Mesendoderm (in vitro differentiated cells): Measurements from ENCODE around the gene BMP7.

ENCODE experiments used
- DNase-seq: peaks from one replicate; pipeline ENCODE4 v3.0.0; 2013
- H2AK5ac ChIP-seq: 2 replicates; pipeline ENCODE4 v1.6.1; 2013; ENCODE audit warnings: low read length, inconsistent platforms
- H2BK120ac ChIP-seq: 2 replicates; pipeline ENCODE4 v1.6.1; 2013; ENCODE audit warnings: low read depth, mild to moderate bottlenecking, low read length, moderate library complexity, mixed read lengths
- H2BK15ac ChIP-seq: replicated peaks from 2 replicates; pipeline ENCODE4 v1.6.1; 2013; ENCODE audit warnings: low read depth, mild to moderate bottlenecking, moderate library complexity
- H2BK5ac ChIP-seq: 2 replicates; pipeline ENCODE4 v1.6.1; 2013; ENCODE audit warnings: low read length, inconsistent platforms
- H3K18ac ChIP-seq: 2 replicates; pipeline ENCODE4 v1.6.1; 2013; ENCODE audit warnings: mild to moderate bottlenecking, low read length, mixed read lengths
- H3K23ac ChIP-seq: one replicate; pipeline ENCODE4 v1.6.1; 2013; ENCODE audit warnings: low read length
- H3K27ac ChIP-seq: 2 replicates; pipeline ENCODE4 v1.5.1; 2013; ENCODE audit warnings: low read depth, mild to moderate bottlenecking, inconsistent platforms, low read length, moderate library complexity
- H3K27me3 ChIP-seq: 2 replicates; pipeline ENCODE4 v1.6.1; 2013; ENCODE audit warnings: low read length, control low read depth, mild to moderate bottlenecking, inconsistent platforms; ENCODE audit not compliant: insufficient read depth, poor library complexity
- H3K36me3 ChIP-seq: 2 replicates; pipeline ENCODE4 v1.6.1; 2013; ENCODE audit warnings: low read length, inconsistent platforms; ENCODE audit not compliant: control insufficient read depth, insufficient read depth
- H3K4ac ChIP-seq: one replicate; pipeline ENCODE4 v1.6.1; 2013; ENCODE audit warnings: low read depth, mild to moderate bottlenecking, low read length, moderate library complexity
- H3K4me1 ChIP-seq: 2 replicates; pipeline ENCODE4 v1.6.1; 2013; ENCODE audit warnings: low read depth, low read length, inconsistent platforms; ENCODE audit not compliant: control insufficient read depth
- H3K4me2 ChIP-seq: 2 replicates; pipeline ENCODE4 v1.6.1; 2013; ENCODE audit warnings: low read length
- H3K4me3 ChIP-seq: 2 replicates; pipeline ENCODE4 v1.5.1; 2013; ENCODE audit warnings: mild to moderate bottlenecking, low read length
- H3K56ac ChIP-seq: one replicate; pipeline ENCODE4 v1.6.1; 2013; ENCODE audit warnings: low read length
- H3K79me1 ChIP-seq: 2 replicates; pipeline ENCODE4 v1.6.1; 2013; ENCODE audit warnings: low read length, inconsistent platforms
- H3K79me2 ChIP-seq: 2 replicates; pipeline ENCODE4 v1.6.1; 2013; ENCODE audit warnings: mild to moderate bottlenecking, low read length; ENCODE audit not compliant: control insufficient read depth, insufficient read depth
- H3K9ac ChIP-seq: 2 replicates; pipeline ENCODE4 v1.6.1; 2013; ENCODE audit warnings: low read length, inconsistent platforms
- H4K5ac ChIP-seq: one replicate; pipeline ENCODE4 v1.6.1; 2013; ENCODE audit warnings: low read length
- H4K8ac ChIP-seq: one replicate; pipeline ENCODE4 v1.6.1; 2013; ENCODE audit warnings: low read depth, mild to moderate bottlenecking, control low read depth, low read length, moderate library complexity
- WGBS: extraction: QIAGEN DNeasy Blood & Tissue Kit; methylation state at CpG from one replicate; pipeline ENCODE4 v1.1.7; 2013; ENCODE audit warnings: low lambda C conversion rate, missing lambda C conversion rate; ENCODE audit not compliant: insufficient coverage; ENCODE audit errors: extremely low coverage; 5-methylcytosine and 5-hydroxymethylcytosine counted together

BMP7 gene

DNA sequence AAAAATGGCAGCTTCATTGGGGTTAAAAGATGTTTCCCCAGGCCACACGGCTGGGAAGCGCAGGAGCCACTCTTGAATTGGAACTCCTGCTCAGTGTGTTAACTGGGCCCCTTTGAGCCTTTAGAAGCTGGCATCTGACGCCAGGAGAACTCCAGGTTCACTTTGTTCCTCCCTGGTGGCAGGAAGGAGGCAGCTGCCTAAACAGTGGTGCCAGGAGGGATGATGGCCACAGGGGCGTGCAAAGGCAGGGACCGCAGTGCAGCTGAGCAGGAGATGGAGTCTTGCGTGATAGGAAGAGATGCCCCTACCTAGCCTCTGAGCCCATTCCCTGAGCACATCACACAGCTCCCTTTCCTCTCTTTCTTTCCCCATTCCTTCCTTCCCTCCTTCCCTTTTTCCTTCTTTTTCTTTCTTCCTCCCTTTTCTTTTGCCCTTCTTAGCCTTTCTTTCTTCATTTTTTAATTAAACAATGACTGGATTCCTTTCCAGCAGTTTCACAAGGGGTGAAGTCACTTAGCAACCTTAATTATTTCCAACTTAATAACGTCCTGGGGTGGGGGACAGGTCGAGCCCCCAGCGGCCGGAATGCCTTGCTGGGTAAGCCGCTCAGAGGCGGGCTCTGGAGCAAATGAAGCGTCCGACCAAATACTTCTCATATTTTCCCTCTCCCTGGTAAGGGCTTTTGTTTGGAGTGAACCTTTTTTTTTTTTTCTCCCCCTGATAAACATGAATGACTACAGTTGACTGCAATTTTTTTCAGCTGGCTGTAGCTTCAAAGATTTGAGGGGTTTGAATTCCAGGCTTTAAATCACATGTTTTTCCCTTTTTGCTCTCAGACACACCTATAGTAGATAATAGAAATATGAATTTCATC lies 20.8 kb upstream of the BMP7 start:
- no peak overlapping the region for H2BK5ac ChIP-seq
- no peaks in the 10 kb centered on the region for H3K79me1 ChIP-seq
- no peak for DNase-seq
- no peaks in the 10 kb centered on the region for H3K27me3 ChIP-seq
- H3K18ac ChIP-seq: no peak overlapping the region
- H3K79me2 ChIP-seq: no peaks in the 10 kb centered on the region
- H2AK5ac ChIP-seq: no peak overlapping the region
- H3K4me3 ChIP-seq: no peak overlapping the region
- no peak overlapping the region for H3K23ac ChIP-seq
- no peak overlapping the region for H2BK15ac ChIP-seq
- H3K4me1 ChIP-seq: no peaks in the 10 kb centered on the region
- H3K9ac ChIP-seq: no peak overlapping the region
- no peak overlapping the region for H3K4ac ChIP-seq
- H3K56ac ChIP-seq: no peak overlapping the region
- H4K5ac ChIP-seq: no peak overlapping the region
- no peaks in the 10 kb centered on the region for H3K36me3 ChIP-seq
- no peak overlapping the region for H4K8ac ChIP-seq
- no peak overlapping the region for H3K4me2 ChIP-seq
- no peak overlapping the region for H2BK120ac ChIP-seq
- WGBS: no CpG with 5 or more reads among the region's 14 CpGs
- no peak overlapping the region for H3K27ac ChIP-seq

DNA sequence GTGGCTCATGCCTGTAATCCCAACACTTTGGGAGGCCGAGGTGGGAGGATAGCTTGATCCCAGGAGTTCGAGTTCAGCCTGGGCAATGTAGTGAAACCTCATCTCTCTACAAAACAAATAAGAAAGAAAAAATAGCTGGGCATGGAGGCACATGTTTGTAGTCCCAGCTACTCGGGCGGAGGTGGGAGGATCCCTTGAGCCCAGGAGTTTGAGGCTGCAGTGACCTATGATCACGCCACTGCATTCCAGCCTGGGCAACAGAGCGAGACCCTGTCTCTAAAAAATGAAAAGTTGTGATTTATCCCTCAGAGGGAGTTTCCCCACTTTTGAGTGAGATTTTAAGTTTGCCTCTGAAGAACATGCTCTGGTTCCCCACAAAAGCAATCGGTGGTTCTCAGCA lies 17.4 kb upstream of the BMP7 start:
- H3K79me2 ChIP-seq: no peaks in the 10 kb centered on the region
- no peak overlapping the region for H4K8ac ChIP-seq
- no peaks in the 10 kb centered on the region for H3K27me3 ChIP-seq
- H3K18ac ChIP-seq: no peak overlapping the region
- no peak overlapping the region for H2AK5ac ChIP-seq
- no peak for DNase-seq
- H3K23ac ChIP-seq: no peak overlapping the region
- no peaks in the 10 kb centered on the region for H3K79me1 ChIP-seq
- H3K36me3 ChIP-seq: no peaks in the 10 kb centered on the region
- H4K5ac ChIP-seq: no peak overlapping the region
- no peak overlapping the region for H3K56ac ChIP-seq
- no peak overlapping the region for H3K27ac ChIP-seq
- H3K9ac ChIP-seq: no peak overlapping the region
- no peak overlapping the region for H2BK15ac ChIP-seq
- H2BK120ac ChIP-seq: no peak overlapping the region
- no peaks in the 10 kb centered on the region for H3K4me1 ChIP-seq
- no CpG with 5 or more reads among the region's 7 CpGs for WGBS
- no peak overlapping the region for H3K4me2 ChIP-seq
- H2BK5ac ChIP-seq: no peak overlapping the region
- no peak overlapping the region for H3K4me3 ChIP-seq
- H3K4ac ChIP-seq: no peak overlapping the region

DNA sequence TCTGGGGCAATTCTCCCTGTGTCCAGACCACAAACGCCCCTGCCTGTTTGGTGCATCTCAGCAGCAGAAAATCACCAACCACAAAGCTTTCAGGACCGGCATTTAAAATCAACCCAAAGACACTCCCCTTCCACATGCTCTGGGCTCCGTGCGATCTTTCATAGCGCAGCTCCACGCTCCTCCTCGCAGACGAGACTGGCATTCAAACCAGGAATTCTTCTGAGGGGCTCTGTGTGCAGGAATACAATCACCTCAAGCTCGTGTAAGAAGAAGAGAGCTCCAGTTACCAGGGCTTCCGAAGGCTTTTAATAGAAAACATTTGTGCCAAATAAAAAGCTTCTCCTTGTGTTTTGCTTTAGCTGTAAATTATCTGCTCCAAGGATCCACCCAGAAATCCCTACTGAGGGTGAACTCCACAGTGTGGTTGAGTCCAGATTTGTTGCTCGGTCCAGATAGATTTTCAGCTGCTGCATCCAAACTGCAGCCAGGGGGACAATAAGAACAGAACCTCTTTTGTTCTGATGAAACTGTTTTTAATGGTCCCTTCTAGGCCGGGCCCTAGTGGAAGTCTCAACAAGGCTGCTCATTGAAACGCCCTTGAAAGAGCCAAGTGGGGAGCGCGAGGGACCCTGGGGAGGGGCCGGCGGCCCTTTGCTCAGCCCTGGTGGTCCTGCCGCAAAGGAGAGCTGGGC lies 16.4 kb upstream of the BMP7 start:
- Histone ChIP-seq H3K56ac (no peak overlapping the region), H3K23ac (no peak overlapping the region), H3K4me1 (no peaks in the 10 kb centered on the region), H2BK5ac (no peak overlapping the region), H3K18ac (no peak overlapping the region), H3K4me2 (no peak overlapping the region), H3K36me3 (no peaks in the 10 kb centered on the region), H4K8ac (no peak overlapping the region), H3K79me1 (no peaks in the 10 kb centered on the region), H3K27ac (no peak overlapping the region), H4K5ac (no peak overlapping the region), H2BK120ac (no peak overlapping the region), H2BK15ac (no peak overlapping the region), H3K9ac (no peak overlapping the region), H3K79me2 (no peaks in the 10 kb centered on the region), H2AK5ac (no peak overlapping the region), H3K27me3 (no peaks in the 10 kb centered on the region), H3K4me3 (no peak overlapping the region), H3K4ac (no peak overlapping the region)
- DNase-seq: no peak
- no CpG with 5 or more reads among the region's 18 CpGs for WGBS

DNA sequence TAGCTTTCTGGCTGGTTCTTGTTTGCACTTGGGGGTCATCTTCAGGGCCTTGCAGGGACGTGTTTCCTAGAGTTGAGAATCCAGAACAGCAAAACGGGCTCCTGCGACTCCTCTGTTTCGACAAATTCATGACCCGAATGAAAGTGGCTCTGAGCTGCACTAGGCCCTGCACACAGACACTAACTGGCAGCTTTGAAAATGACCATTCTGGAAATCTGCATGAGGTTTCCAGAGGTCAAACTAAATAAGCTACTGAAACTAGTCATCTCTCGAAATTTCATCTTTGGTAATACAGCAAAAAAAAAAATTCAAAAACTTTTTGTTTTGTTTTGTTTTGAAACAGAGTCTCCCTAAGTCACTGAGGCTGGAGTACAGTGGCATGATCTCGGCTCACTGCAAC lies 15.5 kb upstream of the BMP7 start:
- Histone ChIP-seq H3K56ac (no peak overlapping the region), H4K5ac (no peak overlapping the region), H3K4me2 (no peak overlapping the region), H3K27me3 (no peaks in the 10 kb centered on the region), H3K4ac (no peak overlapping the region), H3K18ac (no peak overlapping the region), H2AK5ac (no peak overlapping the region), H2BK5ac (no peak overlapping the region), H3K4me3 (no peak overlapping the region), H3K36me3 (no peaks in the 10 kb centered on the region), H2BK15ac (no peak overlapping the region), H3K23ac (no peak overlapping the region), H3K4me1 (no peaks in the 10 kb centered on the region), H3K79me2 (no peaks in the 10 kb centered on the region), H3K27ac (no peak overlapping the region), H3K9ac (no peak overlapping the region), H3K79me1 (no peaks in the 10 kb centered on the region), H4K8ac (no peak overlapping the region), H2BK120ac (no peak overlapping the region)
- DNase-seq: no peak
- no CpG with 5 or more reads among the region's 7 CpGs for WGBS

DNA sequence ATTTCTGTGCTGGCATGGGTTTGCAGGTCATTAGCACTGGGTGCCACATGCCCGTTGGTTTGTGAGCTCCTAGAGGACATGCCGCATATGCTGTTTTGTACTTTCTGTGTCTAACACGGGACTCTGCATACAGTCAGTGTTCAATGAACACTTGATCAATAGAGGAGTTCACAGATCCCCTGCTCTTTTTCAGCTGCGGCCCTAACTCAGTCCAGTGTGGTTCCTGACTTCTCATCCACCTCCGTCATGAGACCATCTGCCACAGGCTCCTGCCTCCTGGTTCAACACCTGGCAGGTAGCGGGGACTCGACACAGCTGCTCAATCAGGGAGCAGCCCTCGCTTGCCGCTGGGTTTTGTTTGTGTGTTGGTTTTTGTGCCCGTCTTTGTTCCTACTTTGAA lies 13.8 kb upstream of the BMP7 start:
- H3K56ac ChIP-seq: no peak overlapping the region
- no peak overlapping the region for H3K4ac ChIP-seq
- H2BK5ac ChIP-seq: no peak overlapping the region
- H4K5ac ChIP-seq: no peak overlapping the region
- no peak overlapping the region for H3K18ac ChIP-seq
- no CpG with 5 or more reads among the region's 10 CpGs for WGBS
- H3K27me3 ChIP-seq: no peaks in the 10 kb centered on the region
- H3K4me2 ChIP-seq: no peak overlapping the region
- no peak overlapping the region for H4K8ac ChIP-seq
- DNase-seq: no peak
- H2BK15ac ChIP-seq: no peak overlapping the region
- no peak overlapping the region for H2BK120ac ChIP-seq
- no peaks in the 10 kb centered on the region for H3K36me3 ChIP-seq
- no peak overlapping the region for H3K27ac ChIP-seq
- no peak overlapping the region for H3K4me3 ChIP-seq
- H3K9ac ChIP-seq: no peak overlapping the region
- no peaks in the 10 kb centered on the region for H3K79me2 ChIP-seq
- no peaks in the 10 kb centered on the region for H3K4me1 ChIP-seq
- H3K23ac ChIP-seq: no peak overlapping the region
- H2AK5ac ChIP-seq: no peak overlapping the region
- H3K79me1 ChIP-seq: no peaks in the 10 kb centered on the region
